GM19035 (cell line): ENCODE measurements around the gene COL9A2.
"Not testable (repeated sequence)": the region's sequence is repeated elsewhere in the genome, so short reads cannot be mapped to it uniquely, and the experiment has no call there.

Experiments
- ATAC-seq: cut with Tn5 transposase; IDR thresholded peaks from one replicate; pipeline ENCODE4 v1.9.1; 2021; ENCODE audit not compliant: unreplicated experiment

Gene COL9A2

DNA sequence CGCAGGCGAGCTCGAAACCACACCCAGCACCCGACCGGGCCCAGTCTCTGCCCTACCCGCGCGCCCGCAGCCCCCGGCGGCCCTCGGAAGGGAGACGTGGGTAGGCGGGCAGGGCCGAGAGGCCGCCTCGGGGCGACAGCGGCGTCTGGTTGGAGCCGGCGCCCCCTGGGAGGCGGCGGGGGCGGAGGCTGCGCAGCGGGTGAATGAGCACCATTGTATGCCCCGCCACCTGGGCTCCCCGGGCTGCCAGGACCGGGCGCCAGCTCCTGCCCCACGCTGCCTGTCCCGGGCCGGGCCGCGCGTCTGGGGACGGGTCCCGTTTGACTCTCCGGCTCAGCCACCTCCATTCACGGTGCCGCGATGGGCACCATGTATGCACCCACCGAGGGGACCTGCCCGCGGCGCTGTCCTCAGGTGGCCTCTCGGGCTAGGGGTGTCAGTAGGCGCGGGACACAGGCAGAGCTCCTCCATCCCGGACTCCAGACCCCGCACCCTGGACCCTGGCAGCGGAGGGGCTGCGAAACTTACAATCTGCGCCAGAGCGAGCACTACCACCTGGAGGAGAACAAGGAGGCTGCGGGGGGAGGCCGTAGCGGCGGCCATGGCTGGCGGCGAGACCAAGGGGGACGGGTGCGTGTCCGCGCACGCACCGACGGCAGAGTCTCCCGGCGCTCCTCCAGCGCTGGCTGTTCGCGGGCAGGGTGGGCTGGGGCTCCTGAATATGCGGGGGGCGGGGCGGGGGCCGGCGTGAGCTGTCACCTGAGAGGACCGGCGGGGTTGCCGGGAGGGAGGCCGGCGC is at the start of gene COL9A2:
TSS of gene COL9A2 (minus strand) at position 692 of the 799 bp plus-strand sequence. CDS start at position 603, 89 bp downstream.
- no peak for ATAC-seq

DNA sequence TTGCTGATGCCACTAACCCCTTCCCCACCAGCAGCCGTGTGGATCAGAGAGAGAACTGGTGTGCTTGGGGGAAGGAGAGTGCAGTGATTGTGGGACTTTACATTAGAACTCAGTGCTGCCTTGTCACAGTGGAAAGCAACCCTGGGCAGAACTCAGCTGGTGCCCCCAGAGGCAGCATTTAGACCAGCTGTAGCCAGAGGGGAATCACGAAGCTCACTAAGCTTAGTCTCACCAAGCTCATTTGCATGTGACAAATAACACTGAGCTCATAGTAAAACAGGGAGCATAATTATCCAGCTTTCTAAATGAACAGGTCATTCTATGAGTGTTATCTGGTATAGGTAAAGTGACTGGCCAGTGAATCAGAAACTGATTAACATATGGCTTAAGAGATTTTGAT is 46.6 kb upstream of the COL9A2 start:
- ATAC-seq: peak; percentile 96

GRCh38 chr1:40362699-40363098 is 45.6 kb upstream of the COL9A2 start:
- no peak for ATAC-seq

GRCh38 chr1:40362199-40362598 is 45.1 kb upstream of the COL9A2 start:
- no peak for ATAC-seq

DNA sequence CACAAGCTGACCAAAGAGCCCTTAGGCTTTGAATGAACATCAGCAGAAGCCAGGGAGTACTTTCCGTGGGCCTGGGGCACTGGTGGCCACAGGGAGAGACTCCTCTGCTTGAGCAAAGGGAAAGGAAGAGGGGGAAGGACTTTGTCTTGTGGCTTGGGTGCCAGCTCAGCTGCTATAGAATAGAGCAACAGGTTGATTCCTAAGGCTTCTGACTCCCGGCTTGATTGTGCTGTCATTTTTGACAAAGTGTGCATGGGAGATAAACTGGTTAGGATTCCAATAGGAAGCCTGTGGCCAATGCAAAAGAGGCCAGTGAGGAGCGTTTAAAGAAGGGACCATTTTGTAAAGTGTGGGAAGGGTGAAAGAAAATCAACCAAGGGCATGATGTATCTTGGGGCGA is 44.6 kb upstream of the COL9A2 start:
- ATAC-seq: no peak

- no peak for ATAC-seq
These were observed 44.1 kb upstream of the COL9A2 start for GRCh38 chr1:40361201-40361600.

DNA sequence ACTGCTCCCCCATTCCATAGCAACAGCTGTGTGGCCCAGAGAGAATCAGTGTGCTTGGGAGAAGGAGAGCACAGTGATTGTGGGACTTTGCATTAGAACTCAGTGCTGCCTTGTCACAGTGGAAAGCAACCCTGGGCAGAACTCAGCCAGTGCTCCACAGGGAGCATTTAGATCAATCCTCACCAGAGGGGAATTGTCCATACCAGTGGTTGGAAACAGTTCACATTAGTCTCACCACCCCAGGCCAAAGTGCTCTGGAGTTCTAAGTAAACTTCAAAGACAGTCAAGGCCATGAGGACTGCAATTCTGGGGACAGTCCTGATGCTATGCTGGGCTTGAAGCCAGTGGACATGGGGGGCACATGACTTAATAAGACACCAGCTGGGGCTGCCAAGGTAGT is 43.5 kb upstream of the COL9A2 start:
- ATAC-seq: no peak

- ATAC-seq: no peak
These were observed 40.5 kb upstream of the COL9A2 start for GRCh38 chr1:40357625-40358024.

DNA sequence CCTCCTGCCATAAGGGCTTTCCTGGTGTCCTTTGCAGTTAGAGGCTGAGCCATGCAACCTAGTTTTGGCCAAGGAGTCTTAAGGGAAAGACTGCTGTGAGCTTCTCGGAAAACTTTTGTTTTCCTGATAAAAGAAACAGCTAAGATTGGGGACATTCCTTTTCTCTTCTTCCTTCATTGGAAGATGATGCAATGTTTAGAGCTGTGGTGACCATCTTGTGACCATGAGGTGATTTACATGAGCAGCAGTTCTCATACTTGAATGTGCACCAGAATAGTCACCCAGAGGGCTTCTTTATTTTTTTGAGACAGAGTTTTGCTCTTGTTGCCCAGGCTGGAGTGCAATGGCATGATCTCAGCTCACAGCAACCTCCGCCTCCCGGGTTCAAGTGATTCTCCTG is 36.0 kb upstream of the COL9A2 start:
- no peak for ATAC-seq

- no peak for ATAC-seq
These were observed 35.0 kb upstream of the COL9A2 start for GRCh38 chr1:40352126-40352525.

GRCh38 chr1:40351124-40351523 is 34.0 kb upstream of the COL9A2 start:
- ATAC-seq: no peak

DNA sequence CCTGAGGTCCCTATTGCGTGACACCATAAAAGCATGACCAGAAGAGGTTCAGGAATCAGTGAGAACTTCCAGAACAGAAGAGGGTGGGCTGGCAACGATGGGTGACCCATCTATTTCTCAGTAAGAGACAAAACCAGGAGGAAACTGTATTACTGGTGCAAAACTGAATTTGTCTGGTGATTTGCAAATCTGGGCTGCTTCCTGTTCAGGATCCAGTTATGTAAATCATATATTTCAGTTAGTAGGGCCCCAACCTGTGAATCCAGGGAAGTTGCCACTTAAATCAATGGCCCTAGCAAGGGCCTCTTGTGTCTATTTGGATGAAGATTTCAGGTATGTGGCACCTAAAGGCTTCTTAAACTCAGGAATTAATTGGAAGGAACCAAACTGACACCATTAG is 33.3 kb upstream of the COL9A2 start:
- no peak for ATAC-seq

DNA sequence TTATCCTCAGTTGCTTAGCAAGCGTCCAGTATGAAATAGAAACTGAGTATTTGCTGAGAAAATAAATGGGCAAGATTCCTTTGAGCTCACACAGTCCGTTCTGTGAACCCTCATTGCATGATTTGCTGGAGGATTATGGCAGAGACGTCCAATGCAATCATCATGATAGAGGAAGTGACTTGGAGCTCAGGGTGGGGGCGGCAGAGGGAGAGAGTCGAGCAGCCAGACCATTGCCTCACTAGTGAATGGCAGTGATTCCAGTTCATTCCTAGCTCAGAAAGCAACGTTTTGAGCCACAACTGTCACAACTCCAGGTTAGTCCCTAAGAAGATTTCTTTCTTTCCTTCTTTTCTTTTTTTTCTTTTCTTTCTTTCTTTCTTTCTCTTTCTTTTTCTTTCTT is 27.5 kb upstream of the COL9A2 start:
- ATAC-seq: no peak

GRCh38 chr1:40342381-40342717 is 25.3 kb upstream of the COL9A2 start:
- ATAC-seq: not testable (repeated sequence)

DNA sequence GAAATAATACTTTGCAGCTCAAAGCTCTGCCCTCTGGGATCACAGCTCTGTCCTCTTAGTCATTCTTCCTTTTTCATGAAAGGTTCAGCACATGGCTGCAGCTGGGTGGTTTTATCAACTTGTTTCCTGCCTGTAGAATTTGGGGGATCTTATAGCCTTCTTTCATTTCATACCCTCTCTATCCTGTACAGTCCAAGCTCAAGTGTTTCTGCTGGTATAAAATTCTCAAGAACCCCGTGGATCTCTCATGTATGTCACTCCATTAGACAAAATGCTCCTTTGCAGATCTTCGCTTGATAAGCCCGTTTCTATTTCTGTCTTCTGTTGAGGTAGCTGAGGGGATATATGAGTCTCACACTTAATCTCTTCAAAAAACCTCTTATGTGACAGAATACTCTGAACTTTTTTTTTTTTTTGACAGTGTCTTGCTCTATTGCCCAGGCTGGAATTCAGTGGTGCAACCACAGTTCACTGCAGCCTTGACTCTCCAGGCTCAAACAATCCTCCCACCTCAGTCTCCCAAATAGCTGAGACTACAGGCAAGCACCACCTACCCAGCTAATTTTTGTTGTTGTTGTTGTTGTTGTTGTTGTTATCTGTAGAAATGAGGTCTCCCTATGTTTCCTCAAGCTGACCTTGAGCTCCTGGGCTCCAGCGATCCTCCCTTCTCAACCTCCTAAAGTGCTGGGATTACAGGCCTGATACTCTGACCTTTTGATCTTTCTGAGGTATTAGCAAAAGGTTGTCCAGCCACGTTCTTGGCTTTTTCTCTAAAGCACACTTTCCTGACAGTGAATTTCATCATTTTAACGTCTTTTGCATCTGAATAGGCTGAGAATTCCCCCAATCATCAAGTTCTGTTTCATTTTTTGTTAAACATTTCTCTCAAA is 24.6 kb upstream of the COL9A2 start:
- no peak for ATAC-seq

DNA sequence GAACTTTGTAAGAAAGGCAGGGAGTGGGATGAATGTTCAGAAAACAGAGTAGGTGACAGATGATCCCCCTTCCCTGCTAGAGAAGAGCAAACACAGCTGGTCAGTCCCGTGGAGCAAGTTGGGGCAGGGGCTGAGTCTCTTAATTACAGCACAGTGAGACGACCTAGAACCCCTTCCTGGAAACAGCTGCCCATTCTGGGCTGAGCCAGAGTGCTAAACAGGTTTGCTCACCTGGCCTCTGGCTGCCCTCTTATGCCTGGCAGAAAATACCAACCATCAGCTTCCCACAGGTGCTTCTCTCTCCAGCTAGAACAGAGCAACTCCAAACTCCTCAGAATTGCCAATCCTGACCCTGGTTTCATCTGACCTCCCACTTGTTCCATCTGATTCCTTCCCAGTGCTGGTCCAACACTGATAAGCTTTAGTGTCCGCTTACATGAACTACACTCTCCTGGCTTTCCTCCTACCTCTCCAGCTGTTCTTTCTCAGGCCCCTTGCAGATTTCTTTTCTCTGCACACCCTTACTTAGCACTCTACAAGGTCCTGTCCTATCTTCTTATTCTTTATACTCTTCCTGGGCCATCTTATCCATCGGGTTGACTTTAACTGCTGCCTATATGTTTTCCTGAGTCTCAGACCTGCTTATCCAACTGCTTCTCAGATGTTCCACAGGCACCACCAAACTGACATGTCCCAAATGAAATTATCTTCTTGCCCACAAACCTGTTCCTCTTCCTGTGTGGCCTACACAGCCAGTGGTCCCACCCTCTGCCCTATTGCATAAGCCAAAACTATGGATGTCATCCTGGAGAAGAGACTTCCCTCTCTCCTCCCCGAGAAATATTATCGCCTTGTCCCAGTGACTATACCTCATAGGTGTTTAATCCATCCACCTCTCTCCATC is 22.6 kb upstream of the COL9A2 start:
- no peak for ATAC-seq

DNA sequence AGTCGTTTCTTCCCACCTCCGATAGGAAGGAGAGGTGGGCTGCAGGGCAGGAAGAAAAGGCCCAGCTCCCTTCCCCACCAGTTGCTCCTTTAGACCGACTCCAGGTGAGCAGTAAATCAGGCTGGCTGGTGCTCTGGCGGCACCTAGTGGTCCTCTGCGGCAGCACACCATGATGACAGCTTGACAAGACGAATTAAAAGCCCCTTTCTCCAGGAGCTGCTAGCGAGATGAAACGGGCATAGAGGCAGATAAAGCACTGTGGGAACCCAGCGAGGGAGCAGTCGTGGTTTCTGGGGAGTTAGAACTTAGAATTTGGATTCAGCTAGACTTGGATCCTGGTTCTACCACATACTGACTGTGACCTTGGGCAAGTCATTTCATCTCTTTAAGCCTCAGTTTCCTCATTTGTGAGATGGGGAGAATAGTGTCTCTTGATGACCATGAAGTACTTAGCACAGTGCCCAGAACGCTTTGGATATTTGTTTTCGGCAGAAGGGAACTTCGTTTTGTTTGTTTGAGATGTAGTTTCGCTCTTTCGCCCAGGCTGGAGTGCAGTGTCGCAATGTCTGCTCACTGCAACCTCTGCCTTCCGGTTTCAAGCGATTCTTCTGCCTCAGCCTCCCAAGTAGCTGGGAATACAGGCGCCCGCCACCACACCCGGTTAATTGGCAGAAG is 21.8 kb upstream of the COL9A2 start:
- no peak for ATAC-seq

DNA sequence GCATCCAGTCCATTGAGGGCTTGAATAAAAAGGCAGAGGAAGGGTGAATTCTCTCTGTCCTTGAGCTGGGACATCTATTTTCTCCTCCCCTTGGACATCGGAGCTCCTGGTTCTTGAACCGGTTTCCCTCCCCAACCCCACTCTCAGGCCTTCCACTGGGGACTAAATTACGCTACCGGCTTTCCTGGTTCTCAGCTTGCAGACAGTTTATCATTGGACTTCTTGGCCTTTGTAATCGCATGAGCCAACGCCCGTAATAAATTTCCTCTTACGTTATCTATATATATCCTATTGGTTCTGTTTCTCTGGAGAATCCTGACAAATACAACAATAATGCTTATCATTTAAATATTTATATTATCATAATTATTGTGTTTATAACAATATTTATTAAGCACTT is 20.4 kb upstream of the COL9A2 start:
- no peak for ATAC-seq

- ATAC-seq: no peak
These were observed 15.6 kb upstream of the COL9A2 start for GRCh38 chr1:40332695-40333094.

- not testable (repeated sequence) for ATAC-seq
These were observed 14.3 kb upstream of the COL9A2 start for GRCh38 chr1:40331403-40331802.
